RWPE1 (cell line): ENCODE results near the gene CTRB1.

Experiments used
- CTCF ChIA-PET: fragments of 350-600 bp; sonication (Branson Sonifier 250); formaldehyde crosslinking; extraction: SDS; loops from one replicate; lab custom pipeline; 2021; lab: Yijun Ruan, JAX
- POLR2A ChIA-PET: fragments of 400-600 bp; formaldehyde crosslinking; extraction: SDS; loops from one replicate; lab custom pipeline; 2020; ENCODE audit warnings: antibody characterized with exemption; ENCODE audit not compliant: low non-redundant PET; lab: Yijun Ruan, JAX
- DNase-seq: peaks from one replicate; pipeline ENCODE4 v3.0.0; 2012; ENCODE audit warnings: low spot score
- H3K27ac ChIP-seq: fragments of 450-650 bp; 2 replicates; pipeline ENCODE4 v1.5.1; 2017
- CTCF ChIP-seq: fragments of 450-650 bp; conservative IDR thresholded peaks from 2 replicates; pipeline ENCODE4 v1.5.1; 2017; ENCODE audit warnings: low read depth, mild to moderate bottlenecking

CTRB1 gene

GRCh38 chr16:75273054-75273925, 54.5 kb downstream of the CTRB1 start:
- peak overlapping the region; percentile 58 for H3K27ac ChIP-seq
- no peak for DNase-seq
- ChIA-PET CTCF (interaction anchor here (0.6 to 0.7 kb wide), 2 partner anchors 18 to 19 kb away, joined by 3 to 5 read pairs; no protein-coding TSS in a partner anchor), POLR2A (no interaction called here)
- TF ChIP-seq CTCF, result no peak
